ENCODE measurements around the gene FAM98C.

- TF ChIP-seq CTCF (IDR thresholded peaks at IDR 0.05) (no peak), ZFX (IDR thresholded peaks at IDR 0.05; ENCODE audit: borderline replicate concordance) (no peak)
Measured at GRCh38 chr19:38412961-38413360, 10.1 kb downstream of the FAM98C start.

Data from 22Rv1 (cell line).